GM21367 (cell line): ENCODE measurements around the gene GSTA5.
"Not testable (repeated sequence)": the region's sequence is repeated elsewhere in the genome, so short reads cannot be mapped to it uniquely, and the experiment has no call there.

Experiments used
- ATAC-seq: cut with Tn5 transposase; IDR thresholded peaks from one replicate; pipeline ENCODE4 v1.9.1; 2021; ENCODE audit not compliant: unreplicated experiment

The GSTA5 gene

DNA sequence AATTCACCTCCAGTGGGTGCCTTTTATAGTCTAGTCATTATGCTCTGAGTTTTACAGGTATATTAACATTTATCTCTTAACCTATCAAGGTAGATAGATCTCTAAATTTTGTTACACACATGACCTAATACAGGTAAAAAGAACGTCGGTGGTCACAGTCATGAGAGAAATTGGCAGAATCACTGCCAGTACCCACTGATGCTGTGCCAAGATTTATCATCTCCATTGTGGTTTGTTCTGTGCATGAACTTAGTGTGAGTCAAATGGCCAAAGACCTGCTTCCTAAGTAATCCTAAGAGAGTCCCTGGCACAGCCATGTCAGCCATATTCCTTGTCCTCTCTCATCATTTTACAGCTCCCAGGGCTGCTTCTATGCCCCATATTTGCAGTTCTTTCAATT lies 46.2 kb downstream of the GSTA5 start:
- not testable (repeated sequence) for ATAC-seq

GRCh38 chr6:52790861-52791260 lies 49.8 kb downstream of the GSTA5 start:
- ATAC-seq, result no peak

DNA sequence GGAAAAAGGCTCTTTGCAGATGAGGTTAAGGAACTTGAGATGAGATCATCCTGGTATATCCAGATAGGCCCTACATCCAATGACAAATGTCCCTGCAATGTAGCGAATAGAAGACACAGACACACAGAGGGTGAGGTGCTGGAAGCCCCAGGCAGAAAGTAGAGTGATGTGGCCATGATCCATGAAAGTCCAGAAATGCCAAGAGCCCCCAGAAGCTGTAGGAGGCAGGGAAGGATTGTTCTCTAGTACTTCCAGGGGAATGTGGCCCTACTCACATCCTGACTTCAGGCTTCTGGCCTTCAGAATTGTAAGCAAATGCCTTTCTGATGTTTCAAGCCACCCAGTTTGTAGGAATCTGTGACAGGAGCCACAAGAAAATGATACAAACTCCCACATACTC lies 51.0 kb downstream of the GSTA5 start:
- ATAC-seq, result not testable (repeated sequence)

- no peak for ATAC-seq
Measured at GRCh38 chr6:52788478-52788877, 52.1 kb downstream of the GSTA5 start.

DNA sequence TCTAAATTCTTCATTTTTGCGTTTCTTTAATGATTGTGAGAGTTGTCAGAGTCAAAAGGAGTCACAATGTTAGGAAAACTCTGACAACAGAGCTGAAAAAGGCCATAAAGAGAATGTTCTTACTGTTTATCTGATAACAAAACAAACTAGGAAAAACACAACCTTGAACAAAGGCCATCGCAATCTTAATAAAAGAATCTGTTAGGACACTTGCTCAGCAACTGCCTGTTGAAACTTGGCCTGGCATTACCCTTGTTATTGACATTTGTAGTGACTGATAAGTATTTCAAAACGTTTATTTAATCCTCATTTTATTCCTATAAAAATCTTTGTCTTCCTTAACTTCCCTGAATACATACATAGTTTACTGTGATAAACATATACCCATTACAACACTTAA lies 52.7 kb downstream of the GSTA5 start:
- ATAC-seq, result no peak

DNA sequence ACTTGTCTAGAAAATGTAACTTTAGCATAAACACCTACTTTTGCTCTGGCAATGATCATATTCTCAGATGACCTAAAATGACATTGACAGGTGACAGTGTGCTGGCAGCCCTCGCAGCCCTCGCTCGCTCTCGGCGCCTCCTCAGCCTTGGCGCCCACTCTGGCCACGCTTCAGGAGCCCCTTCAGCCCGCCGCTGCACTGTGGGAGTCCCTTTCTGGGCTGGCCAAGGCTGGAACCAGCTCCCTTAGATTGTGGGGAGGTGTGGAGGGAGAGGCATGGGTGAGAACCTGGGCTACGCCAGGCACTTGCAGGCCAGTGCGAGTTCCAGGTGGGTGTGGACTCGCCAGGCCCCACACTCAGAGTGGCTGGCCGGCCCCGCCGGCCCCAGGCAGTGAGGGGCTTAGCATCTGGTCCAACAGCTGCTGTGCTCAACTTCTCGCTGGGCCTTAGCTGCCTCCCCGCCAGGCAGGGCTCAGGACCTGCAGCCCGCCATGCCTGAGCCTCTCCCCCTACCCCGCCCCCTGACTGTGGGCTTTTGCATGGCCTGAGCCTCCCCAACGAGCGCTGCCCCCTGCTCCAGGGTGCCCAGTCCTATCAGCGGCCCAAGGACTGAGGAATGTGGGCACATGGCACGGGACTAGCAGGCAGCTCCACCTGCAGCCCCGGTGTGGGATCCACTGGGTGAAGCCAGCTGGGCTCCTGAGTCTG lies 54.2 kb downstream of the GSTA5 start:
- no peak for ATAC-seq

- not testable (repeated sequence) for ATAC-seq
Measured at GRCh38 chr6:52782696-52783274, 57.8 kb downstream of the GSTA5 start.

DNA sequence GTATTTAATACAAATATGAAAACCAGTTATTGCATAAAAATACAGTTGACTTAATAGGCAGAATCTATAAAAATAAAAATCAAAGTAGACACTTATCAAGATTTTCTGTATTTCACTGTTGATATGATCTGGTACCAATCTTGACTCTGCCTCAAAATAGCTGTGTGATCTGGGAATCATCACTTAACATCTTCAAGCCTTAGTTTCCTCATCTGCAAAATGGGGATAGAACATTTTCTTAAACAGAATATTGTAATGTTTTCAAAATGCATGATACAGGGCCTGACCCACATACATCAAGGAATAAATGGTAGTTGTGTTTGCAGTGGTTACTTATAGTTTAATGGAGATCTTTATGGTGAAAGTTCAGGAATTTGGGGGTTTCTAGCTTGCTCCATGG lies 58.4 kb downstream of the GSTA5 start:
- ATAC-seq, result not testable (repeated sequence)
